Islet of Langerhans (tissue), 1 donor: ENCODE results near the gene LRTM2.

Experiments used
- FAIRE-seq: peaks from one replicate; lab custom pipeline; 2011; peaks lifted over from hg19 to GRCh38; lab: Jason Lieb, UNC

The LRTM2 gene

DNA sequence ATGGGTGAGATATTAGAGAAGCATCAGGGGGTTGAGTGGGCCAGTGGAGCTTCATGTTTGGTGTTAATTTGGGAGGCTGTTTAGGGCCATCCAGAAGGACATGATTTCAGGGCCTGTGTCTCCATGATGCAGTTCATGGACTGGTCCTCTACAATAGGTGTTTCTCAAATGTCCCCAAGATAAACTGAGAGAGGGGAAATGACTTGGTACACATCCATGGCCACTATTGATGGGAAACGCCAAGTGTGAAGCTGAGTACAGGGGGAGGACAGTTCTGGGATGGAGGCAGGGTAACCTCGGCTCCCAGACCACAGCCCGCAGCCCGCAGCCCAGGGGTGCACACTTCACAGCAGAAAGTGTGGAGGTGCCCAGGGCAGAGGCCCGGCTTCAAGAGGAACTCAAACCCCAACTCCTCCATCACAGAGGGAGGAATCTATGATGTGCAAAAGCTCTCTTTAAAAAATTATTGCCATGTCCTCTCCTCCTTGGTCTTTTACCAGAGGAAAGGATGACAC is 64.8 kb downstream of the LRTM2 start:
- no peak for FAIRE-seq

DNA sequence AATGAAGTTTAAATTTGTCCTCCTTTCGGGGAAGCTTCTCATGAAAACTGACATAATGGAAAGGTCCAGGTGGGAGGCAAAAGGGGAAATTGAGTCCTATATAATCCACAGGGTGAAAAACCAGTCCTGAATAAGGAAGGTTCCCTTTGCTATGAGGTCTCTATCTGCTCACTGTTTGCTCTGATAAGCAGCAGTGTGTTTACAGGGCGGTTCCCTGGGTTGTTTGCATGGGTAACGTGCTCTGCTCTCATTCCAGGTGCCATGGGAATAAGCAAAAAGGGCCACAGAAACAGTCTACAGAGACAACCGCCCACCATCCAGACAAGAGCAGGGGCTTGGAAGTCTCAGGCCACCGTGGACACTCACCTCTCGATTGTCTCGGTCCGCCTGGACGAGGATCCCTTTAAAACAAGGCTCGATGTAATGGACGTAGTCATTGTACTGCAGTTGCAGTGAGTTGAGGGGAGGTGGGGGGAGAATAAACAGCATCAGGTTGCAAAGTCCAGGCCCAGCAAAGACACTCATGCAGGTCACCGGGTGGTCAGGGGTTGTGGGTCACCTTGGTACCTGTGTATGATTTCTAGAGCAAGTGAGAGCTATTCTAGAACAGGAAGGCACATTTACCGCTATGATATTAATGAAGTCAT is 65.4 kb downstream of the LRTM2 start:
- FAIRE-seq: no peak
